ENCODE measurements around the gene TMEM37. TPM values are rescaled to one million over a fixed set of nuclear protein-coding genes. Genes with fewer than 3 reads are reported as not detected.

TMEM37 gene
- total and polyA plus RNA-seq, 9 of the 15 experiments (the other 6 are each of a cell fraction or from before 2014, with no cell fraction given): 0.03 to 0.64 (median 0.31) TPM; not detected in 1

GRCh38 chr2:119407430-119408220 is 24.0 kb upstream of the TMEM37 start (continued):
- no peak for TF ChIP-seq ZNF639 (CRISPR knock-in tag; conservative IDR thresholded peaks at IDR 0.05 in 1 of 2, IDR thresholded peaks at IDR 0.05 in 1 of 2)
- peak; percentile 84 for TF ChIP-seq ARID2 (IDR thresholded peaks at IDR 0.05)
- 0 out of 4 replicates have a peak, but pooled peaks of 1 of the 2 experiments have one; percentile 5 for TF ChIP-seq RCOR1 (IDR thresholded peaks at IDR 0.05; ENCODE audit: borderline replicate concordance in 1 of 2, low read depth in 2 of 2, low read length in 2 of 2)
- peak; percentile 95 for TF ChIP-seq RAD21 (CRISPR knock-in tag; conservative IDR thresholded peaks at IDR 0.05 in 1 of 2, IDR thresholded peaks at IDR 0.05 in 1 of 2)
- peak; percentile 78 to 93 (median 79) for TF ChIP-seq CTCF (IDR thresholded peaks at IDR 0.05 in 2 of 3, conservative IDR thresholded peaks at IDR 0.05 in 1 of 3; ENCODE audit: insufficient read depth in 2 of 3, low read depth in 1 of 3, low read length in 3 of 3)
- TF ChIP-seq HLTF (IDR thresholded peaks at IDR 0.05): no peak
- TF ChIP-seq HES1 (IDR thresholded peaks at IDR 0.05; ENCODE audit: low read depth): no peak
- TF ChIP-seq, protein P1, sequence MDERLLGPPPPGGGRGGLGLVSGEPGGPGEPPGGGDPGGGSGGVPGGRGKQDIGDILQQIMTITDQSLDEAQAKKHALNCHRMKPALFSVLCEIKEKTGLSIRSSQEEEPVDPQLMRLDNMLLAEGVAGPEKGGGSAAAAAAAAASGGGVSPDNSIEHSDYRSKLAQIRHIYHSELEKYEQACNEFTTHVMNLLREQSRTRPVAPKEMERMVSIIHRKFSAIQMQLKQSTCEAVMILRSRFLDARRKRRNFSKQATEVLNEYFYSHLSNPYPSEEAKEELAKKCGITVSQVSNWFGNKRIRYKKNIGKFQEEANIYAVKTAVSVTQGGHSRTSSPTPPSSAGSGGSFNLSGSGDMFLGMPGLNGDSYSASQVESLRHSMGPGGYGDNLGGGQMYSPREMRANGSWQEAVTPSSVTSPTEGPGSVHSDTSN (CRISPR knock-in tag; IDR thresholded peaks at IDR 0.05; ENCODE audit: low read depth): no peak
- TF ChIP-seq, protein P1 (tag; conservative IDR thresholded peaks at IDR 0.05; ENCODE audit: low read depth): peak; percentile 59
- peak; percentile 58; the same call in 1 of the 2 replicates for TF ChIP-seq STAG1 (CRISPR knock-in tag; IDR thresholded peaks at IDR 0.05; ENCODE audit: borderline replicate concordance)
- TF ChIP-seq, protein P2, sequence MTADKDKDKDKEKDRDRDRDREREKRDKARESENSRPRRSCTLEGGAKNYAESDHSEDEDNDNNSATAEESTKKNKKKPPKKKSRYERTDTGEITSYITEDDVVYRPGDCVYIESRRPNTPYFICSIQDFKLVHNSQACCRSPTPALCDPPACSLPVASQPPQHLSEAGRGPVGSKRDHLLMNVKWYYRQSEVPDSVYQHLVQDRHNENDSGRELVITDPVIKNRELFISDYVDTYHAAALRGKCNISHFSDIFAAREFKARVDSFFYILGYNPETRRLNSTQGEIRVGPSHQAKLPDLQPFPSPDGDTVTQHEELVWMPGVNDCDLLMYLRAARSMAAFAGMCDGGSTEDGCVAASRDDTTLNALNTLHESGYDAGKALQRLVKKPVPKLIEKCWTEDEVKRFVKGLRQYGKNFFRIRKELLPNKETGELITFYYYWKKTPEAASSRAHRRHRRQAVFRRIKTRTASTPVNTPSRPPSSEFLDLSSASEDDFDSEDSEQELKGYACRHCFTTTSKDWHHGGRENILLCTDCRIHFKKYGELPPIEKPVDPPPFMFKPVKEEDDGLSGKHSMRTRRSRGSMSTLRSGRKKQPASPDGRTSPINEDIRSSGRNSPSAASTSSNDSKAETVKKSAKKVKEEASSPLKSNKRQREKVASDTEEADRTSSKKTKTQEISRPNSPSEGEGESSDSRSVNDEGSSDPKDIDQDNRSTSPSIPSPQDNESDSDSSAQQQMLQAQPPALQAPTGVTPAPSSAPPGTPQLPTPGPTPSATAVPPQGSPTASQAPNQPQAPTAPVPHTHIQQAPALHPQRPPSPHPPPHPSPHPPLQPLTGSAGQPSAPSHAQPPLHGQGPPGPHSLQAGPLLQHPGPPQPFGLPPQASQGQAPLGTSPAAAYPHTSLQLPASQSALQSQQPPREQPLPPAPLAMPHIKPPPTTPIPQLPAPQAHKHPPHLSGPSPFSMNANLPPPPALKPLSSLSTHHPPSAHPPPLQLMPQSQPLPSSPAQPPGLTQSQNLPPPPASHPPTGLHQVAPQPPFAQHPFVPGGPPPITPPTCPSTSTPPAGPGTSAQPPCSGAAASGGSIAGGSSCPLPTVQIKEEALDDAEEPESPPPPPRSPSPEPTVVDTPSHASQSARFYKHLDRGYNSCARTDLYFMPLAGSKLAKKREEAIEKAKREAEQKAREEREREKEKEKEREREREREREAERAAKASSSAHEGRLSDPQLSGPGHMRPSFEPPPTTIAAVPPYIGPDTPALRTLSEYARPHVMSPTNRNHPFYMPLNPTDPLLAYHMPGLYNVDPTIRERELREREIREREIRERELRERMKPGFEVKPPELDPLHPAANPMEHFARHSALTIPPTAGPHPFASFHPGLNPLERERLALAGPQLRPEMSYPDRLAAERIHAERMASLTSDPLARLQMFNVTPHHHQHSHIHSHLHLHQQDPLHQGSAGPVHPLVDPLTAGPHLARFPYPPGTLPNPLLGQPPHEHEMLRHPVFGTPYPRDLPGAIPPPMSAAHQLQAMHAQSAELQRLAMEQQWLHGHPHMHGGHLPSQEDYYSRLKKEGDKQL (CRISPR knock-in tag; IDR thresholded peaks at IDR 0.05; ENCODE audit: borderline replicate concordance): no peak

Measured in K562 (cell line).